Right renal pelvis (tissue), 4 donors: Measurements from ENCODE around the gene GIT1. TPM values are rescaled to one million over a fixed set of nuclear protein-coding genes. Genes with fewer than 3 reads are reported as not detected.

Source experiments
- DNase-seq, 4 donors: peaks; one replicate each; pipeline ENCODE4 v3.0.0-alpha.2; 2013; ENCODE audit warnings: low read depth in 4 of 4, low spot score in 3 of 4, missing footprints in 1 of 4
- polyA plus RNA-seq, 4 donors: library from polyadenylated mRNA; unstranded; fragments of 120-200 nt; gene quantifications; one replicate each; pipeline ENCODE4 v1.2.1, GENCODE V29; 2013; ENCODE audit not compliant: insufficient read length in 4 of 4

GIT1 gene
- polyA plus RNA-seq, 4 donors, result 42.0 to 49.8 (median 45.6) TPM

- DNase-seq, result no peak
Observed at GRCh38 chr17:29582772-29583171, 6.7 kb downstream of the GIT1 start.

- no peak for DNase-seq
Observed at GRCh38 chr17:29582254-29582765, 7.1 kb downstream of the GIT1 start.

GRCh38 chr17:29581583-29582253, 7.7 kb downstream of the GIT1 start:
- no peak for DNase-seq

GRCh38 chr17:29579866-29580771, 9.3 kb downstream of the GIT1 start:
- peak in 1 of 4 donors; percentile 63 for DNase-seq

GRCh38 chr17:29578626-29579485, 10.6 kb downstream of the GIT1 start:
- no peak for DNase-seq

GRCh38 chr17:29577385-29578211, 11.8 kb downstream of the GIT1 start:
- no peak for DNase-seq

- DNase-seq, result no peak
Observed at GRCh38 chr17:29577001-29577370, 12.5 kb downstream of the GIT1 start.

GRCh38 chr17:29576214-29577000, 13.0 kb downstream of the GIT1 start:
- no peak for DNase-seq

- DNase-seq, result no peak
Observed at GRCh38 chr17:29575511-29576213, 13.8 kb downstream of the GIT1 start.

GRCh38 chr17:29574732-29575510, 14.5 kb downstream of the GIT1 start:
- DNase-seq, result no peak

DNA sequence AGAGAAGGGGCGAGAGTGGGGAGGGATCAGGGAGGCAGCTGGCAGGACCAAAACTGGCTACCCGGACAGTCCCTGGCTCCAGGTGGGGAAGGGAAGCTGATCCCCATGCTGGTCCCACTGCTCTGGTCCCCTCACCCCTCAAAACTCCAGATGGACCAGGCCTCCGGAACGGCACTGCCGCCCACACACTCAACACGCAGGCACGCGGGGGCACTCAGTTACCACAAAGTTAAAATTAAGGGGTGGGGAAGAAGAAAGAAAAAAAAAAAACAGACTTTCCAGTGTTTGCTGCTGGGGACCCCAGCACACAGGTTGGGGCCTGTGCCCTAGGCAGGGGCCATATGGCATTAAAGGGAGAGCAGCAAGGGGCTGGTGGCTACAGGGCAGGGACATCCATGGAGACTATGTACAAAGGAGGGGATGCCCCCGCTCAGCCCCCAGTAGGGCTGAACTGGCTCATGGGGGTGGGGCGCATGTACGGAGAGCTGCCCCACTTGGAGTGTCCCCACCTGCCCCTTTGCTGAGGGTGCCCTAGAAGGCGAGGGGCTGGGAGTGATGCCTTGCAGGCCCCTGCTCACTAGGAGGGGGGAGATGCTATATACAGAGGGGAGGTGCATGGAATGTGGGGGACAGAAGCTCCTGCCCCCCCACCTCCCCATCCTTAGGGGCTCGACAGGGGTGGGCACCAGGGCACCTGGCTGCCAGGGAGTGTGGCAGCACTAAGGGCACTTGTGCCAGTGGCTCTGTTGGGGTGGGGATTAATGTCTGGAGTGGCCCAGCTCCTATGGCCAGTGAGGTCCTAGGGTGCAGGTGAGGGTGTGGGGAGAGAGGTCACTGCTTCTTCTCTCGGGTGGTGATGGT, 15.3 kb downstream of the GIT1 start:
- no peak for DNase-seq

DNA sequence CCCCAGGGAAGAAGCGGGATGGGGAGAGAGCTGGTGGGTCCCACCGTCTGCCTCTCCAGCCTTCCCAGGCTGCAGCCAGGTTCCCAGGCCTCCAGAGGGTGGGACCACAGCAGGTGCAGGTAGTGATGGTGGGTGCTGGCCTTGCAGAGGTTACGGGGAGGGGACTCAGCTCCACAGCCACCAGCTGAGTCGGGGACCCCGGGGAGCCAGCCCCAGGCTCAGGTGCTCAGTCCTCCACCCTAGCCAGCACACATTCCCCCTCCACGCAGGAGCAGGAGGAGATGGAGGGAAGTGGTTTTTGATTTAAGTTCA, 15.9 kb downstream of the GIT1 start:
- no peak for DNase-seq

GRCh38 chr17:29572691-29573557, 16.5 kb downstream of the GIT1 start:
- peak in 1 of 4 donors; percentile 45 for DNase-seq

DNA sequence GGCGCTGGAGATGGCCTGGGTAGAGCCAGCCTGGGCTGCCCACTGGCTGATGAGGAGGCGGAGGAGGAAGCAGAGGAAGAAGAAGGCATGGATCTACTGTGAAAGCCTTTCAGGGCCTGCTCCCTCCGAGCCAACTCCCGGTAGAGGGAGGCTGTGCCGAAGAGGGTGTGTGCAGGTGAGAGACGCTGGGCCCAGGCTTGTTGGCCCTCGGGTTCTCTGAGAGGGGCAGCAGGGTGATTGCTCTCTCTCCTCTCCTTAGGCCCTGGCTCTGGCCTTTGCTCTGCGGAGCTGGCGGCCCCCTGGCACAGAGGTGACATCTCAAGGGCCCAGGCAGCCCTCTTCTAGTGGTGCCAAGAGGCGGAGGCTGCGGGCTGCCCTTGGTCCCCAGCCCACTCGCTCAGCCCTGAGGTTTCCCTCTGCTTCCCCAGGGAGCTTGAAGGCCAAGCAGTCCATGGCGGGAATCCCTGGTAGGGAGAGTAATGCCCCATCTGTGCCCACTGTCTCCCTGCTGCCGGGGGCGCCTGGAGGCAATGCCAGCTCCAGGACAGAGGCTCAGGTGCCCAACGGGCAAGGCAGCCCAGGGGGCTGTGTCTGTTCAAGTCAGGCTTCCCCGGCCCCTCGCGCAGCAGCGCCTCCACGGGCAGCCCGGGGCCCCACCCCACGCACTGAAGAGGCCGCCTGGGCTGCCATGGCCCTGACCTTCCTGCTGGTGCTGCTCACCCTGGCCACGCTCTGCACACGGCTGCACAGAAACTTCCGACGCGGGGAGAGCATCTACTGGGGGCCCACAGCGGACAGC, 17.4 kb downstream of the GIT1 start:
- DNase-seq, result no peak

DNA sequence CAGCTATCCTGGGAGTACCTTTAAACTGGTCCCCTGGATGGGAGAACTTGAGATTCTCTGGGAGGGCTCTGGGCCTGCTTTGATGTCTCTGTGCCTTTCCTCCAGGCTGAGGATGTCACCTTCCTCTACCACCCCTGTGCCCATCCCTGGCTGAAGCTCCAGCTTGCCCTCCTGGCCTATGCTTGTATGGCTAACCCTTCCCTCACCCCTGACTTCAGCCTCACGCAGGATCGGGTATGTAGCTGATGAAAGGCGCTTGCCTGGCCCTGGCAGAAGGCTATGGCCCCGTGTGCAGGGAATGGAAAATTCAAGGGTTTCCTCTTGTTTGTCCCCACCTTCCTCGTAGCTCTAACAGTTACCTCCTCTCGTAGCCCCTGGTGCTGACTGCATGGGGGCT, 18.0 kb downstream of the GIT1 start:
- DNase-seq, result no peak
